ENCODE results near the gene MBD3L1. TPM values are rescaled to one million over a fixed set of nuclear protein-coding genes. Genes with fewer than 3 reads are reported as not detected.

MBD3L1 gene
- not detected for total RNA-seq

- Histone ChIP-seq H3K27ac (peak within 1 kb of the TSS; percentile 77 to 98 (median 96)), H3K9me3 (no peaks in the 10 kb centered on the region), H3K4me3 (peak within 1 kb of the TSS; percentile 63 to 97), H3K36me3 (peaks cover 0 to 32% of the 10 kb centered on the region in 2 donors), H3K27me3 (no peaks in the 10 kb centered on the region), H3K4me1 (peaks cover 0 to 29% (median 8%) of the 10 kb centered on the region in 3 donors)
- peak; percentile 96 for ATAC-seq
- 1% methylated on average over 12 of the region's 78 CpGs; no CpG with 5 or more reads in 1 of the 2 donors for WGBS, 2 donors (ENCODE audit: low coverage in 1 of 2)
- TF ChIP-seq POLR2AphosphoS5 (IDR thresholded peaks at IDR 0.05) = peak; percentile 93
- peak; percentile 89 to 91 for TF ChIP-seq POLR2A (IDR thresholded peaks at IDR 0.05)
- TF ChIP-seq EP300 (IDR thresholded peaks at IDR 0.05) = no peak
- TF ChIP-seq CTCF (IDR thresholded peaks at IDR 0.05) = peak in 3 of 4 experiments; percentile 36 to 65 (median 57)
Measured at GRCh38 chr19:8832132-8833021, at the start of gene MBD3L1, which contains the start of gene ZNF558. Gene MBD3L1, plus strand, starts transcription at chr19:8832377. Its CDS starts 10,302 bp downstream, at chr19:8842679. Gene ZNF558, minus strand, starts transcription at chr19:8832304. Its CDS starts 9,645 bp downstream, at chr19:8822659.

- no peaks in the 10 kb centered on the region for H3K27me3 ChIP-seq
- TF ChIP-seq POLR2AphosphoS5 (IDR thresholded peaks at IDR 0.05) (no peak), POLR2A (IDR thresholded peaks at IDR 0.05) (no peak), EP300 (IDR thresholded peaks at IDR 0.05) (no peak), CTCF (IDR thresholded peaks at IDR 0.05) (no peak)
- no peak overlapping the region for H3K27ac ChIP-seq
- peaks cover 0 to 57% (median 0%) of the 10 kb centered on the region in 3 donors for H3K9me3 ChIP-seq
- H3K4me1 ChIP-seq = no peaks in the 10 kb centered on the region
- no CpG with 5 or more reads among the region's 1 CpG for WGBS, 2 donors (ENCODE audit: low coverage in 1 of 2)
- no peak for ATAC-seq
- H3K36me3 ChIP-seq = no peaks in the 10 kb centered on the region
- no peak overlapping the region for H3K4me3 ChIP-seq
Measured at GRCh38 chr19:8794823-8795222, 37.4 kb upstream of the MBD3L1 start.

GRCh38 chr19:8806661-8807060 lies 25.5 kb upstream of the MBD3L1 start:
- peaks cover 13 to 100% (median 28%) of the 10 kb centered on the region in 3 donors for H3K9me3 ChIP-seq
- 86% methylated on average over 1 of the region's 1 CpG; no CpG with 5 or more reads in 1 of the 2 donors for WGBS, 2 donors (ENCODE audit: low coverage in 1 of 2)
- TF ChIP-seq CTCF (IDR thresholded peaks at IDR 0.05) = no peak
- ATAC-seq = no peak
- H3K27me3 ChIP-seq = no peaks in the 10 kb centered on the region
- H3K4me3 ChIP-seq = no peak overlapping the region
- no peak overlapping the region for H3K27ac ChIP-seq
- H3K4me1 ChIP-seq = no peaks in the 10 kb centered on the region
- peaks cover 27 to 85% of the 10 kb centered on the region in 2 donors for H3K36me3 ChIP-seq

- Histone ChIP-seq H3K27me3 (no peaks in the 10 kb centered on the region), H3K4me1 (no peaks in the 10 kb centered on the region), H3K9me3 (peaks cover 16 to 100% (median 39%) of the 10 kb centered on the region in 3 donors), H3K4me3 (no peak overlapping the region), H3K27ac (no peak overlapping the region), H3K36me3 (peaks cover 57 to 100% of the 10 kb centered on the region in 2 donors)
- no peak for TF ChIP-seq CTCF (IDR thresholded peaks at IDR 0.05)
- no peak for TF ChIP-seq EP300 (IDR thresholded peaks at IDR 0.05)
- no peak for TF ChIP-seq POLR2AphosphoS5 (IDR thresholded peaks at IDR 0.05)
- TF ChIP-seq POLR2A (IDR thresholded peaks at IDR 0.05) = no peak
- WGBS, 2 donors (ENCODE audit: low coverage in 1 of 2) = 95 to 97% methylated on average over 8 to 10 of the region's 10 CpGs
- no peak for ATAC-seq
Measured at GRCh38 chr19:8811315-8812172, 20.6 kb upstream of the MBD3L1 start.

Data from gastroesophageal sphincter (tissue), 4 donors.